ENCODE results near the gene EFTUD2. TPM values are rescaled to one million over a fixed set of nuclear protein-coding genes. Genes with fewer than 3 reads are reported as not detected.
A peak's percentile ranks its signal among the peaks of the same experiment; 100 is the strongest.

The EFTUD2 gene
- total and polyA plus RNA-seq, 2 donors (not counting 1 experiment from before 2014, with no cell fraction given), result 88.0 to 154 TPM

GRCh38 chr17:44940317-44940716, 41.1 kb upstream of the EFTUD2 start:
- H3K4me2 ChIP-seq (ENCODE audit: extremely low read depth, insufficient read depth, low read length), result no peak overlapping the region
- H3K36me3 ChIP-seq (ENCODE audit: control insufficient read depth, insufficient read depth, low read length), result peaks cover 2% of the 10 kb centered on the region

GRCh38 chr17:44935116-44935515, 35.9 kb upstream of the EFTUD2 start:
- Histone ChIP-seq H4K20me1 (ENCODE audit: control insufficient read depth, extremely low read depth, insufficient read depth, low read length) (no peaks in the 10 kb centered on the region), H3K4me1 (ENCODE audit: control insufficient read depth, extremely low read depth, insufficient read depth, low read length) (peaks cover 2% of the 10 kb centered on the region), H3K9me3 (ENCODE audit: control insufficient read depth, insufficient read depth, low read depth, low read length) (no peaks in the 10 kb centered on the region), H3K27me3 (ENCODE audit: control insufficient read depth, insufficient read depth, low read length) (no peaks in the 10 kb centered on the region), H3K79me2 (ENCODE audit: control insufficient read depth, insufficient read depth, low read length) (peaks cover 30% of the 10 kb centered on the region), H2AFZ (ENCODE audit: low read length) (no peak overlapping the region), H3K4me2 (ENCODE audit: extremely low read depth, insufficient read depth, low read length) (no peak overlapping the region), H3K36me3 (ENCODE audit: control insufficient read depth, insufficient read depth, low read length) (peaks cover 12% of the 10 kb centered on the region), H3K27ac (ENCODE audit: insufficient read depth, low read length) (no peak overlapping the region), H3K4me3 (replicated peaks in 1 of 4; ENCODE audit: control extremely low read depth in 1 of 4, insufficient read depth in 1 of 4, low read depth in 3 of 4, low read length in 4 of 4) (no peak overlapping the region), H3K9ac (ENCODE audit: insufficient read depth, low read length) (no peak overlapping the region)
- no peak for DNase-seq (ENCODE audit: low read depth in 2 of 2)
- no peak for TF ChIP-seq EZH2 (IDR thresholded peaks at IDR 0.05; ENCODE audit: low read length, missing control alignments)
- TF ChIP-seq CTCF (conservative IDR thresholded peaks at IDR 0.05 in 1 of 2, IDR thresholded peaks at IDR 0.05 in 1 of 2; ENCODE audit: low read depth in 1 of 2, low read length in 2 of 2), result no peak

More at GRCh38 chr17:44940317-44940716, 41.1 kb upstream of the EFTUD2 start:
- peak in 1 of 2 donors; percentile 71 for DNase-seq (ENCODE audit: low read depth in 2 of 2)
- H2AFZ ChIP-seq (ENCODE audit: low read length), result no peak overlapping the region
- H3K9ac ChIP-seq (ENCODE audit: insufficient read depth, low read length), result no peak overlapping the region
- peaks cover 79% of the 10 kb centered on the region for H3K79me2 ChIP-seq (ENCODE audit: control insufficient read depth, insufficient read depth, low read length)
- no peak overlapping the region for H3K4me3 ChIP-seq (replicated peaks in 1 of 4; ENCODE audit: control extremely low read depth in 1 of 4, insufficient read depth in 1 of 4, low read depth in 3 of 4, low read length in 4 of 4)
- H3K4me1 ChIP-seq (ENCODE audit: control insufficient read depth, extremely low read depth, insufficient read depth, low read length), result peaks cover 15% of the 10 kb centered on the region
- no peaks in the 10 kb centered on the region for H3K9me3 ChIP-seq (ENCODE audit: control insufficient read depth, insufficient read depth, low read depth, low read length)
- H3K27ac ChIP-seq (ENCODE audit: insufficient read depth, low read length), result no peak overlapping the region
- no peak for TF ChIP-seq CTCF (conservative IDR thresholded peaks at IDR 0.05 in 1 of 2, IDR thresholded peaks at IDR 0.05 in 1 of 2; ENCODE audit: low read depth in 1 of 2, low read length in 2 of 2)
- no peak for TF ChIP-seq EZH2 (IDR thresholded peaks at IDR 0.05; ENCODE audit: low read length, missing control alignments)
- H3K27me3 ChIP-seq (ENCODE audit: control insufficient read depth, insufficient read depth, low read length), result no peaks in the 10 kb centered on the region
- no peaks in the 10 kb centered on the region for H4K20me1 ChIP-seq (ENCODE audit: control insufficient read depth, extremely low read depth, insufficient read depth, low read length)

- Histone ChIP-seq H3K9ac (ENCODE audit: insufficient read depth, low read length) (no peak overlapping the region), H3K79me2 (ENCODE audit: control insufficient read depth, insufficient read depth, low read length) (peaks cover 26% of the 10 kb centered on the region), H3K9me3 (ENCODE audit: control insufficient read depth, insufficient read depth, low read depth, low read length) (no peaks in the 10 kb centered on the region), H4K20me1 (ENCODE audit: control insufficient read depth, extremely low read depth, insufficient read depth, low read length) (no peaks in the 10 kb centered on the region), H3K4me1 (ENCODE audit: control insufficient read depth, extremely low read depth, insufficient read depth, low read length) (no peaks in the 10 kb centered on the region), H3K27me3 (ENCODE audit: control insufficient read depth, insufficient read depth, low read length) (no peaks in the 10 kb centered on the region), H3K4me3 (replicated peaks in 1 of 4; ENCODE audit: control extremely low read depth in 1 of 4, insufficient read depth in 1 of 4, low read depth in 3 of 4, low read length in 4 of 4) (no peak overlapping the region), H2AFZ (ENCODE audit: low read length) (no peak overlapping the region), H3K36me3 (ENCODE audit: control insufficient read depth, insufficient read depth, low read length) (peaks cover 12% of the 10 kb centered on the region), H3K4me2 (ENCODE audit: extremely low read depth, insufficient read depth, low read length) (no peak overlapping the region), H3K27ac (ENCODE audit: insufficient read depth, low read length) (no peak overlapping the region)
- no peak for DNase-seq (ENCODE audit: low read depth in 2 of 2)
- TF ChIP-seq CTCF (conservative IDR thresholded peaks at IDR 0.05 in 1 of 2, IDR thresholded peaks at IDR 0.05 in 1 of 2; ENCODE audit: low read depth in 1 of 2, low read length in 2 of 2), result no peak
- TF ChIP-seq EZH2 (IDR thresholded peaks at IDR 0.05; ENCODE audit: low read length, missing control alignments), result no peak
These were observed 35.5 kb upstream of the EFTUD2 start for GRCh38 chr17:44934745-44935105.

Measured in fibroblast of lung (primary cell).